A549 (cell line): ENCODE data around the gene PRRT3.

Experiments
- CHD2 ChIP-seq: fragments of 150-350 bp; IDR thresholded peaks from 2 replicates; pipeline ENCODE4 v1.6.1; 2014; ENCODE audit warnings: low read length; ENCODE audit not compliant: partially characterized antibody
- EP300 ChIP-seq, 2 experiments: fragments of >200 bp; sonication (Bioruptor Twin); formaldehyde crosslinking; IDR thresholded peaks; 2 replicates in 1 of 2; 3 replicates in 1 of 2; pipeline ENCODE4 v1.6.1; 2016 to 2017
- MAZ ChIP-seq: fragments of 150-350 bp; IDR thresholded peaks from 2 replicates; pipeline ENCODE4 v1.6.1; 2014; ENCODE audit warnings: antibody characterized with exemption, low read depth, low read length, borderline replicate concordance
- POLR2A ChIP-seq: IDR thresholded peaks from 2 replicates; pipeline ENCODE4 v1.6.1; 2012; ENCODE audit warnings: mild to moderate bottlenecking, low read length
- RCOR1 ChIP-seq: fragments of 150-350 bp; IDR thresholded peaks from 2 replicates; pipeline ENCODE4 v1.6.1; 2014; ENCODE audit warnings: antibody characterized with exemption, low read length, low read depth
- SREBF2 ChIP-seq: fragments of 450-650 bp; IDR thresholded peaks from 2 replicates; pipeline ENCODE4 v1.6.1; 2014; ENCODE audit warnings: mild to moderate bottlenecking, moderate library complexity
- TP53 ChIP-seq: fragments of 250-450 bp; sonication (Bioruptor Pico); IDR thresholded peaks from 2 replicates; pipeline ENCODE4 v1.5.0; 2021; ENCODE audit warnings: mild to moderate bottlenecking, moderate library complexity
- TF ChIP-seq, protein P1 (sequence below): fragments of >200 bp; sonication (Bioruptor Twin); formaldehyde crosslinking; IDR thresholded peaks from 2 replicates; pipeline ENCODE4 v1.6.1; 2016
- TF ChIP-seq, protein P2 (sequence below): fragments of >200 bp; sonication (Bioruptor Twin); formaldehyde crosslinking; IDR thresholded peaks from 3 replicates; pipeline ENCODE4 v1.5.1; 2016
- TF ChIP-seq, protein P3 (sequence below): IDR thresholded peaks from 2 replicates; pipeline ENCODE4 v1.6.1; 2012

DNA sequence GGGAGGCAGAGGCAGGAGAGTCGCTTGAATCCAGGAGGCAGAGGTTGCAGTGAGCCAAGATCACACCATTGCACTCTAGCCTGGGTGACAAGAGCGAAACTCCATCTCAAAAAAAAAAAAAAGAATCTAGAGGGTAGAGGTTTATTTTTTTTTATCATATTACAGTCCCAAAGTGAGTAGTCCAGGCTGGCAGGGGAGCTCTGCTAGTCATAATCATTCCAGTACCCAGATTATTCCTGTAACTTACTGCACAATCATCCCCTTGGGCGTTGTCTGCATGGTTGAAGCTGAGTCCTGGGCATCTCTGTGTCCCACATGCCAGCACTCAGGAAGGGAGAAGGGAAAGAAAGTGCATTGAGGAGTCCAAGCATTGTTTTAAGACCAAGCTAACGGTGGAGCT, 10.0 kb downstream of the PRRT3 start:
- TF ChIP-seq, protein P1, sequence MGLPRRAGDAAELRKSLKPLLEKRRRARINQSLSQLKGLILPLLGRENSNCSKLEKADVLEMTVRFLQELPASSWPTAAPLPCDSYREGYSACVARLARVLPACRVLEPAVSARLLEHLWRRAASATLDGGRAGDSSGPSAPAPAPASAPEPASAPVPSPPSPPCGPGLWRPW = no peak
- TF ChIP-seq, protein P2, sequence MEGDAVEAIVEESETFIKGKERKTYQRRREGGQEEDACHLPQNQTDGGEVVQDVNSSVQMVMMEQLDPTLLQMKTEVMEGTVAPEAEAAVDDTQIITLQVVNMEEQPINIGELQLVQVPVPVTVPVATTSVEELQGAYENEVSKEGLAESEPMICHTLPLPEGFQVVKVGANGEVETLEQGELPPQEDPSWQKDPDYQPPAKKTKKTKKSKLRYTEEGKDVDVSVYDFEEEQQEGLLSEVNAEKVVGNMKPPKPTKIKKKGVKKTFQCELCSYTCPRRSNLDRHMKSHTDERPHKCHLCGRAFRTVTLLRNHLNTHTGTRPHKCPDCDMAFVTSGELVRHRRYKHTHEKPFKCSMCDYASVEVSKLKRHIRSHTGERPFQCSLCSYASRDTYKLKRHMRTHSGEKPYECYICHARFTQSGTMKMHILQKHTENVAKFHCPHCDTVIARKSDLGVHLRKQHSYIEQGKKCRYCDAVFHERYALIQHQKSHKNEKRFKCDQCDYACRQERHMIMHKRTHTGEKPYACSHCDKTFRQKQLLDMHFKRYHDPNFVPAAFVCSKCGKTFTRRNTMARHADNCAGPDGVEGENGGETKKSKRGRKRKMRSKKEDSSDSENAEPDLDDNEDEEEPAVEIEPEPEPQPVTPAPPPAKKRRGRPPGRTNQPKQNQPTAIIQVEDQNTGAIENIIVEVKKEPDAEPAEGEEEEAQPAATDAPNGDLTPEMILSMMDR = no peak
- TF ChIP-seq, protein P3, sequence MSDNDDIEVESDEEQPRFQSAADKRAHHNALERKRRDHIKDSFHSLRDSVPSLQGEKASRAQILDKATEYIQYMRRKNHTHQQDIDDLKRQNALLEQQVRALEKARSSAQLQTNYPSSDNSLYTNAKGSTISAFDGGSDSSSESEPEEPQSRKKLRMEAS = no peak
- TF ChIP-seq POLR2A = no peak
- no peak for TF ChIP-seq MAZ
- no peak for TF ChIP-seq CHD2
- no peak for TF ChIP-seq SREBF2
- no peak for TF ChIP-seq TP53 (CRISPR knock-in tag)
- no peak for TF ChIP-seq EP300 (IDR thresholded peaks at IDR 0.05)
- no peak for TF ChIP-seq RCOR1
